PC-3 (cell line): ENCODE measurements around the gene FLNA. TPM values are rescaled to one million over a fixed set of nuclear protein-coding genes. Genes with fewer than 3 reads are reported as not detected.

Experiments
- ATAC-seq: fragments of 200-7000 bp; cut with Tn5 transposase; 2 replicates; pipeline ENCODE4 v1.9.1; 2020; ENCODE audit warnings: mild to moderate bottlenecking, moderate library complexity
- BruUV-seq: library from RNA; stranded (reverse); fragments of 400-500 nt; replicated peaks from 2 replicates; lab custom pipeline; 2021; lab: Mats Ljungman, UMichigan
- CTCF ChIA-PET: fragments of 300-600 bp; sonication (Branson Sonifier 250); formaldehyde crosslinking; loops from one replicate; lab custom pipeline; 2022; ENCODE audit warnings: antibody characterized with exemption; lab: Charles Lee
- POLR2A ChIA-PET: fragments of 300-600 bp; sonication (Branson Sonifier 250); formaldehyde crosslinking; loops from one replicate; lab custom pipeline; 2022; ENCODE audit warnings: antibody characterized with exemption; ENCODE audit not compliant: unreplicated experiment; lab: Charles Lee
- DNase-seq: peaks from one replicate; pipeline ENCODE4 v3.0.0-alpha.2; 2015
- H2AFZ ChIP-seq: fragments of 300-600 bp; sonication (generic); 2 replicates; pipeline ENCODE4 v1.6.0; 2016; ENCODE audit warnings: antibody characterized with exemption, low read length
- H3F3A ChIP-seq: fragments of 300-600 bp; sonication (generic); one replicate; pipeline ENCODE4 v1.6.0; 2017; ENCODE audit warnings: antibody characterized with exemption, low read length, control low read depth, mild to moderate bottlenecking; ENCODE audit not compliant: unreplicated experiment
- H3K27ac ChIP-seq: fragments of 300-600 bp; sonication (generic); 2 replicates; pipeline ENCODE4 v1.5.1; 2016; ENCODE audit warnings: mild to moderate bottlenecking, low read length
- H3K27me3 ChIP-seq: fragments of 300-600 bp; sonication (generic); 2 replicates; pipeline ENCODE4 v1.6.1; 2016; ENCODE audit warnings: low read length, mixed read lengths
- H3K36me3 ChIP-seq: fragments of 300-600 bp; sonication (generic); 2 replicates; pipeline ENCODE4 v1.6.1; 2016; ENCODE audit warnings: low read depth, mixed run types, low read length, mixed read lengths
- H3K4me1 ChIP-seq: fragments of 300-600 bp; sonication (generic); 2 replicates; pipeline ENCODE4 v1.5.1; 2016; ENCODE audit warnings: low read length; ENCODE audit not compliant: insufficient read depth
- H3K4me2 ChIP-seq: fragments of 300-600 bp; sonication (generic); 2 replicates; pipeline ENCODE4 v1.6.0; 2016; ENCODE audit warnings: low read length
- H3K4me3 ChIP-seq: fragments of 300-600 bp; sonication (generic); 2 replicates; pipeline ENCODE4 v1.5.1; 2016; ENCODE audit warnings: mild to moderate bottlenecking, low read length, mixed read lengths
- H3K79me2 ChIP-seq: fragments of 300-600 bp; sonication (generic); 2 replicates; pipeline ENCODE4 v1.6.1; 2017; ENCODE audit warnings: low read length, mixed read lengths
- H3K9ac ChIP-seq: fragments of 300-600 bp; sonication (generic); 2 replicates; pipeline ENCODE4 v1.6.0; 2016; ENCODE audit warnings: mild to moderate bottlenecking, low read length
- H3K9me2 ChIP-seq: fragments of 300-600 bp; sonication (generic); replicated peaks from 2 replicates; pipeline ENCODE4 v1.6.1; 2016; ENCODE audit warnings: mixed run types, low read length, mixed read lengths
- H3K9me3 ChIP-seq: fragments of 300-600 bp; sonication (generic); 2 replicates; pipeline ENCODE4 v1.6.1; 2016; ENCODE audit warnings: low read length, mixed read lengths
- H4K20me1 ChIP-seq: fragments of 300-600 bp; sonication (generic); 2 replicates; pipeline ENCODE4 v1.6.1; 2016; ENCODE audit warnings: low read length, mixed read lengths
- EZH2 ChIP-seq: fragments of 300-600 bp; sonication (generic); IDR thresholded peaks from one replicate; pipeline ENCODE4 v1.6.1; 2017; ENCODE audit warnings: antibody characterized with exemption, mild to moderate bottlenecking, low read length; ENCODE audit not compliant: unreplicated experiment
- EZH2phosphoT487 ChIP-seq: fragments of 300-600 bp; sonication (generic); IDR thresholded peaks from 2 replicates; pipeline ENCODE4 v1.6.1; 2018; ENCODE audit warnings: mild to moderate bottlenecking, antibody characterized with exemption, low read length, borderline replicate concordance
- intact Hi-C: fragments of 100-400 bp; cut with micrococcal nuclease; formaldehyde crosslinking; loops from 2 replicates; pipeline ENCODE4 v1.9.0; 2023
- total RNA-seq: library from RNA; depleted of rRNA; stranded (reverse); fragments of >200 nt; gene quantifications from 2 replicates; pipeline ENCODE4 v1.2.3, GENCODE V29; 2014
- TF ChIP-seq, protein P1 (sequence below): fragments of 300-600 bp; sonication (generic); conservative IDR thresholded peaks from 2 replicates; pipeline ENCODE4 v1.5.1; 2017; ENCODE audit warnings: antibody characterized with exemption, low read depth, mild to moderate bottlenecking, low read length

The FLNA gene
- total RNA-seq, 1 experiment from 2014 or later = 2,058 TPM

DNA sequence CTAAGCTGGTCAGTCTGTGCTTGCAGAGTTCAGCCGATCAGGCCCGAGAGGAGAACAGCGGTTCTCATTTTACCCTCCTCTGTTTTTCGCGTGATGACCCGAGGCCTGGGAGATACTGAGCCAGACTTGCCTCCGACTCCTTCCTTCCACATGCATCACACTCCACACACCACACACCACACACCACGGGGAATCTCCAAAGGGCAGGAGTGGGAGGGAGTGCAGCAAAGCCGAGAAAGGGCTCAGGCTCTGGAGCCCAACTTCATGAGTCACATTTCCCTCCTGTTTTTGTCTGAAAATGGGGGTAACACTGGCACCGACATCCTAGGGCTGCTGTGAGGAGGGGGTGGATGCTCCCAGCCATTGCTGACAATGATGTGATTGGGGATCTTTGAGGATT, 39.9 kb downstream of the FLNA start:
- POLR2A ChIA-PET = no interaction called here
- H3K9me2 ChIP-seq = no peaks in the 10 kb centered on the region
- TF ChIP-seq EZH2phosphoT487 = no peak
- TF ChIP-seq, protein P1, sequence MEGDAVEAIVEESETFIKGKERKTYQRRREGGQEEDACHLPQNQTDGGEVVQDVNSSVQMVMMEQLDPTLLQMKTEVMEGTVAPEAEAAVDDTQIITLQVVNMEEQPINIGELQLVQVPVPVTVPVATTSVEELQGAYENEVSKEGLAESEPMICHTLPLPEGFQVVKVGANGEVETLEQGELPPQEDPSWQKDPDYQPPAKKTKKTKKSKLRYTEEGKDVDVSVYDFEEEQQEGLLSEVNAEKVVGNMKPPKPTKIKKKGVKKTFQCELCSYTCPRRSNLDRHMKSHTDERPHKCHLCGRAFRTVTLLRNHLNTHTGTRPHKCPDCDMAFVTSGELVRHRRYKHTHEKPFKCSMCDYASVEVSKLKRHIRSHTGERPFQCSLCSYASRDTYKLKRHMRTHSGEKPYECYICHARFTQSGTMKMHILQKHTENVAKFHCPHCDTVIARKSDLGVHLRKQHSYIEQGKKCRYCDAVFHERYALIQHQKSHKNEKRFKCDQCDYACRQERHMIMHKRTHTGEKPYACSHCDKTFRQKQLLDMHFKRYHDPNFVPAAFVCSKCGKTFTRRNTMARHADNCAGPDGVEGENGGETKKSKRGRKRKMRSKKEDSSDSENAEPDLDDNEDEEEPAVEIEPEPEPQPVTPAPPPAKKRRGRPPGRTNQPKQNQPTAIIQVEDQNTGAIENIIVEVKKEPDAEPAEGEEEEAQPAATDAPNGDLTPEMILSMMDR = no peak
- no peak for TF ChIP-seq EZH2
- ATAC-seq (no peak), DNase-seq (no peak)
- H2AFZ ChIP-seq = no peak overlapping the region
- H3K4me1 ChIP-seq = no peaks in the 10 kb centered on the region
- intact Hi-C loops = no loop called here
- no peaks in the 10 kb centered on the region for H3K27me3 ChIP-seq
- H3K79me2 ChIP-seq = no peaks in the 10 kb centered on the region
- H3K9ac ChIP-seq = no peak overlapping the region
- no peak overlapping the region for H3K4me3 ChIP-seq
- no peaks in the 10 kb centered on the region for H4K20me1 ChIP-seq
- no peak overlapping the region for H3K27ac ChIP-seq
- no peaks in the 10 kb centered on the region for H3F3A ChIP-seq
- CTCF ChIA-PET = no interaction called here
- no peaks in the 10 kb centered on the region for H3K36me3 ChIP-seq
- no peak overlapping the region for H3K4me2 ChIP-seq
- BruUV-seq = no TSS peak
- no peaks in the 10 kb centered on the region for H3K9me3 ChIP-seq

GRCh38 chrX:154333837-154334271, 40.6 kb downstream of the FLNA start:
- TF ChIP-seq EZH2 = no peak
- no peak for TF ChIP-seq EZH2phosphoT487
- TF ChIP-seq, protein P1 = no peak
- intact Hi-C loops = no loop called here
- Histone ChIP-seq H3K36me3 (no peaks in the 10 kb centered on the region), H3K4me2 (no peak overlapping the region), H3K4me3 (no peak overlapping the region), H3K4me1 (no peaks in the 10 kb centered on the region), H3K27ac (no peak overlapping the region), H3K79me2 (no peaks in the 10 kb centered on the region), H2AFZ (no peak overlapping the region), H3K9me2 (no peaks in the 10 kb centered on the region), H3K9ac (no peak overlapping the region), H4K20me1 (no peaks in the 10 kb centered on the region), H3K27me3 (no peaks in the 10 kb centered on the region), H3K9me3 (no peaks in the 10 kb centered on the region), H3F3A (no peaks in the 10 kb centered on the region)
- CTCF ChIA-PET = no interaction called here
- no peak for DNase-seq
- no peak for ATAC-seq
- no TSS peak for BruUV-seq
- POLR2A ChIA-PET = no interaction called here

DNA sequence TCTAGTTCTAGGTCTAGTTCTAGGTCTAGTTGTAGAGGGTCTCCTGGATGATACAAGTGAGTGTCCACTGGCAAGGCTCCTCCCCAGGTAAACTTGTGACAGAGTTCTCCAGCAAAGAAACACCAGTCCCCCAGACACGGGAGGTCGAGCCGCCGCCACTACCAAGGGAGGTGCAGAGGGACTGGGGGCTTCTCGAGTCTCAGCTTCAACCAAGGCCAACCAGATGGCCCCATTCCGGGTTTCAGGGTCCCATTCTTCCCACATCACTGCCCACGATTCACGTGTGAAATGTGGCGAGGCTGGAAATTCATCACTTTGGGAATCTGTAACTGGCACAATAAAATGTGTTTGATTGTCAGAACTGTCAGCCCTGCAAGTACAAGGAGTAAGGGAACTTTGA, 41.3 kb downstream of the FLNA start:
- Histone ChIP-seq H3K4me1 (no peaks in the 10 kb centered on the region), H3K9me3 (no peaks in the 10 kb centered on the region), H3K27ac (no peak overlapping the region), H3K27me3 (no peaks in the 10 kb centered on the region), H2AFZ (no peak overlapping the region), H3K36me3 (no peaks in the 10 kb centered on the region), H3K4me2 (no peak overlapping the region), H3K9me2 (no peaks in the 10 kb centered on the region), H3K4me3 (no peak overlapping the region), H3K9ac (no peak overlapping the region), H3F3A (no peaks in the 10 kb centered on the region), H4K20me1 (no peaks in the 10 kb centered on the region), H3K79me2 (no peaks in the 10 kb centered on the region)
- ChIA-PET POLR2A (no interaction called here), CTCF (no interaction called here)
- TF ChIP-seq, protein P1 = no peak
- no peak for TF ChIP-seq EZH2
- TF ChIP-seq EZH2phosphoT487 = no peak
- DNase-seq (no peak), ATAC-seq (no peak)
- no TSS peak for BruUV-seq
- intact Hi-C loops = no loop called here
